Neural crest cell (in vitro differentiated cells): ENCODE results near the gene TMOD3. TPM values are rescaled to one million over a fixed set of nuclear protein-coding genes. Genes with fewer than 3 reads are reported as not detected.
A peak's percentile ranks its signal among the peaks of the same experiment; 100 is the strongest.

Source experiments
- DNase-seq: peaks from one replicate; pipeline ENCODE4 v3.0.0; 2021; ENCODE audit warnings: low read depth, mixed read lengths, low spot score
- H3K27ac Mint-ChIP-seq: one replicate; pipeline ENCODE4 v1.8.0; 2021; ENCODE audit warnings: mild to moderate bottlenecking, mixed read lengths; ENCODE audit not compliant: unreplicated experiment
- H3K27me3 Mint-ChIP-seq: 2 replicates; pipeline ENCODE4 v1.8.0; 2021; ENCODE audit warnings: low read depth, mild to moderate bottlenecking, mixed read lengths
- H3K36me3 Mint-ChIP-seq: 2 replicates; pipeline ENCODE4 v1.8.0; 2021; ENCODE audit warnings: low read depth, mild to moderate bottlenecking, mixed read lengths
- H3K4me1 Mint-ChIP-seq: 2 replicates; pipeline ENCODE4 v1.8.0; 2021; ENCODE audit warnings: mixed read lengths
- H3K4me3 Mint-ChIP-seq: one replicate; pipeline ENCODE4 v1.8.0; 2021; ENCODE audit warnings: mild to moderate bottlenecking, mixed read lengths
- H3K9me3 Mint-ChIP-seq: 2 replicates; pipeline ENCODE4 v1.8.0; 2021; ENCODE audit warnings: mixed read lengths
- total RNA-seq: library from RNA; stranded (reverse); gene quantifications from 2 replicates; pipeline ENCODE4 v1.2.1, GENCODE V29; 2021
- TF ChIP-seq, protein P1 (sequence below): fragments of 200-600 bp; sonication (generic); conservative IDR thresholded peaks from 2 replicates; pipeline ENCODE4 v1.5.0; 2021; ENCODE audit warnings: antibody characterized with exemption, mild to moderate bottlenecking

TMOD3 gene
- total RNA-seq, 1 donor from 2014 or later = 29.3 TPM

GRCh38 chr15:51932161-51932560, 102.7 kb downstream of the TMOD3 start:
- Mint-ChIP-seq H3K27ac (no peak overlapping the region), H3K4me3 (no peak overlapping the region), H3K27me3 (no peaks in the 10 kb centered on the region), H3K9me3 (no peaks in the 10 kb centered on the region), H3K36me3 (peaks cover 6% of the 10 kb centered on the region), H3K4me1 (no peaks in the 10 kb centered on the region)
- DNase-seq = no peak
- TF ChIP-seq, protein P1, sequence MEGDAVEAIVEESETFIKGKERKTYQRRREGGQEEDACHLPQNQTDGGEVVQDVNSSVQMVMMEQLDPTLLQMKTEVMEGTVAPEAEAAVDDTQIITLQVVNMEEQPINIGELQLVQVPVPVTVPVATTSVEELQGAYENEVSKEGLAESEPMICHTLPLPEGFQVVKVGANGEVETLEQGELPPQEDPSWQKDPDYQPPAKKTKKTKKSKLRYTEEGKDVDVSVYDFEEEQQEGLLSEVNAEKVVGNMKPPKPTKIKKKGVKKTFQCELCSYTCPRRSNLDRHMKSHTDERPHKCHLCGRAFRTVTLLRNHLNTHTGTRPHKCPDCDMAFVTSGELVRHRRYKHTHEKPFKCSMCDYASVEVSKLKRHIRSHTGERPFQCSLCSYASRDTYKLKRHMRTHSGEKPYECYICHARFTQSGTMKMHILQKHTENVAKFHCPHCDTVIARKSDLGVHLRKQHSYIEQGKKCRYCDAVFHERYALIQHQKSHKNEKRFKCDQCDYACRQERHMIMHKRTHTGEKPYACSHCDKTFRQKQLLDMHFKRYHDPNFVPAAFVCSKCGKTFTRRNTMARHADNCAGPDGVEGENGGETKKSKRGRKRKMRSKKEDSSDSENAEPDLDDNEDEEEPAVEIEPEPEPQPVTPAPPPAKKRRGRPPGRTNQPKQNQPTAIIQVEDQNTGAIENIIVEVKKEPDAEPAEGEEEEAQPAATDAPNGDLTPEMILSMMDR = no peak

DNA sequence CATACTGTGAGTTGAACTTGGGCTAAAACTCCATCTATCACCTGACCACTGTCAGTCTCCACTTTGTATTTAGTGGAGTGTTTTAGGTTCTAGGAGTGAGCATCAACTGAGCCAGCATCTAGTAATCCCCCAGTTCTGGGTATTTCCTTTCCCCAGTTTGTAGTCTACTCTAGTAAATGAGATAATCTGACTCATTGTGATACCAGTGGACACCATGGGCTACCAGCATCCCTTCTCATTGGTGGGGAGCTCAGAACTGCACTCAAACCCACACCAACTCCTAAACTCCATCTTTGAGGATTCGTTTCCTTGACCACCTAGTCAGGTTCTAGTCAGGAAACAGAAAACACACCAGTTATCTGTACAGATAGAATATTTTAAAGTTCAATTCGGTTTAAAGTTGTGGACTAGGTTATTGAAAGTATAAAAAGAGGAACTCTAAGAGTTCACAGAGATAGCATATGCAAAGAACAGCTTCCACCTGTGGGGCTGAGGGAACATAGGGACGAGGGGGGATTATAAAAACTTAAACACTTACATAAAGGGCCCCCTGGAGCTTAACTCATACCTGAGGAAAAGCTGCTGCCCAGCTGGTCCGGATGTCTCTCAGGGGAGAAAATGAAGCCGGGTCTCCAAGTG, 106.1 kb downstream of the TMOD3 start:
- DNase-seq = no peak
- Mint-ChIP-seq H3K4me1 (no peaks in the 10 kb centered on the region), H3K36me3 (peaks cover 9% of the 10 kb centered on the region), H3K27me3 (no peaks in the 10 kb centered on the region), H3K9me3 (no peaks in the 10 kb centered on the region), H3K4me3 (no peak overlapping the region), H3K27ac (no peak overlapping the region)
- TF ChIP-seq, protein P1 = no peak

DNA sequence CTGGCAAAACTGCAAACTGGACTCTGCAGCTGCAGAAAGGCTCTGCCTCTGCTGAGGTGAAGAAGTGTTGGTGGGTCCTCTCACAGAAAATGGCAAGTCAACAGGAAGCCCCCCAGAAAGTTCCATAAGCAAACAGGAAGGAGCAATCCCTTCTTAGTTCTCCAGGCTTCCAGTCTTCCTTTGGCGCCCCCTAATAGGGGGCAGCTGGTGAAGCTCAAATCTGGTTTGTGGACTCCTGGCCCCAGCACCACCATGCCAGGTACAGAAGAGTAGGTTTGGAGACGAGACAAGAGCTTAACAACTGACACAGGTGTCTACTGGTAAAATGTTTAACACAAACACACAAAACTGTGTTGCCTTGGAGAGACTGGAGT, 106.6 kb downstream of the TMOD3 start:
- no peaks in the 10 kb centered on the region for H3K9me3 Mint-ChIP-seq
- no peak overlapping the region for H3K27ac Mint-ChIP-seq
- no peak overlapping the region for H3K4me3 Mint-ChIP-seq
- H3K36me3 Mint-ChIP-seq = peaks cover 9% of the 10 kb centered on the region
- TF ChIP-seq, protein P1 = no peak
- DNase-seq = no peak
- no peaks in the 10 kb centered on the region for H3K27me3 Mint-ChIP-seq
- no peaks in the 10 kb centered on the region for H3K4me1 Mint-ChIP-seq

- H3K36me3 Mint-ChIP-seq = peaks cover 13% of the 10 kb centered on the region
- no peaks in the 10 kb centered on the region for H3K9me3 Mint-ChIP-seq
- no peak overlapping the region for H3K4me3 Mint-ChIP-seq
- no peak overlapping the region for H3K27ac Mint-ChIP-seq
- no peaks in the 10 kb centered on the region for H3K4me1 Mint-ChIP-seq
- DNase-seq = no peak
- TF ChIP-seq, protein P1 = no peak
- H3K27me3 Mint-ChIP-seq = no peaks in the 10 kb centered on the region
Measured at GRCh38 chr15:51938286-51938685, 108.8 kb downstream of the TMOD3 start.

DNA sequence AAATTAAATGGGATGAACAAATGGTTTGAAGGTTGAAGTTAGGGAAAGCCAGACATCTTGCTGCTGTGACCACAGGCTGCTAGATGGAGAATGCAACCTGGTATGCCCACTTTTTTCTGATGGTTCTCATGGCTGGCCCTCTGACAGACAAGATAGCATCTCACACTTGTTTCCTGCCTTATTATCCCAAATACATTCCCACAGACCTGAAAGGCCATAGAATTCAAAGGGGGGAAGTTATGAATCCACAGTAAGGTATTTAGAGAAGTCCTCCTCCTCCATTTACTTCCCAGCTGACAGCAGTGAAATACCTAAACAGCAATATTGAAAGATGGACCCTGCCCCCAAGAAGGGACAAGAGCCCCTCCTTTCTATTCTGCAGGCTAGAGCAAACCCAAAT, 109.8 kb downstream of the TMOD3 start:
- no peaks in the 10 kb centered on the region for H3K4me1 Mint-ChIP-seq
- TF ChIP-seq, protein P1 = no peak
- H3K36me3 Mint-ChIP-seq = peaks cover 18% of the 10 kb centered on the region
- DNase-seq = no peak
- H3K9me3 Mint-ChIP-seq = no peaks in the 10 kb centered on the region
- no peak overlapping the region for H3K4me3 Mint-ChIP-seq
- no peaks in the 10 kb centered on the region for H3K27me3 Mint-ChIP-seq
- H3K27ac Mint-ChIP-seq = peak overlapping the region; percentile 28

DNA sequence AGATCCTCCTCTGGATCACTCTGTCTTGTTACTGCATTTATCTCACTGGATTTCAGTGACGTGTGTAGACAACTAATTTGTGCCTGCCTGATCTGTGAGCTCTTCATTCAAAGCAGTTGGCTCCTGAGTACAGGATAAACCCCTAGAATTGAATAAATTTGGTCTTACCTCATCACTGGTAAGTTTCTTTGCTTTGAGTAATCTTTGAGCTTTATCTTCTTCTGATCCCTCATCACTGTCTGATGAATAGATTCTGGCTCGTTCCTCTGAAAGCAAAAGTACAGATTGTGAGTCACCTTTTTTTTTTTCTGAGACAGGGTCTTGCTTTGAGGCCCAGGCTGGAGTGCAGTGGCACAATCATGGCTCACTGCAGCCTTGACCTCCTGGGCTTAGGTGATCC, 117.7 kb downstream of the TMOD3 start:
- H3K27ac Mint-ChIP-seq = no peak overlapping the region
- TF ChIP-seq, protein P1 = no peak
- H3K27me3 Mint-ChIP-seq = no peaks in the 10 kb centered on the region
- peaks cover 25% of the 10 kb centered on the region for H3K36me3 Mint-ChIP-seq
- no peaks in the 10 kb centered on the region for H3K9me3 Mint-ChIP-seq
- H3K4me3 Mint-ChIP-seq = no peak overlapping the region
- DNase-seq = no peak
- H3K4me1 Mint-ChIP-seq = no peaks in the 10 kb centered on the region
